Colonic mucosa (tissue), 4 donors: Measurements from ENCODE around the gene SMPD3. TPM values are rescaled to one million over a fixed set of nuclear protein-coding genes. Genes with fewer than 3 reads are reported as not detected.

Experiments
- DNase-seq: peaks from one replicate; pipeline ENCODE4 v3.0.0-alpha.2; 2020
- H3K27ac ChIP-seq: fragments of 200-600 bp; one replicate; pipeline ENCODE4 v1.8.0; 2021
- H3K27me3 ChIP-seq: fragments of 200-600 bp; one replicate; pipeline ENCODE4 v1.8.0; 2021
- H3K36me3 ChIP-seq: fragments of 200-600 bp; one replicate; pipeline ENCODE4 v1.8.0; 2021
- H3K4me1 ChIP-seq: fragments of 200-600 bp; one replicate; pipeline ENCODE4 v1.8.0; 2021; ENCODE audit warnings: mild to moderate bottlenecking
- H3K4me3 ChIP-seq: fragments of 200-600 bp; one replicate; pipeline ENCODE4 v1.8.0; 2021
- H3K9ac ChIP-seq, 2 donors: one replicate each; pipeline ENCODE4 v1.7.0; 2013; ENCODE audit warnings: control low read depth in 2 of 2, low read depth in 2 of 2, low read length in 2 of 2
- H3K9me3 ChIP-seq: fragments of 200-600 bp; one replicate; pipeline ENCODE4 v1.8.0; 2021
- intact Hi-C: fragments of 100-400 bp; cut with DNase I; formaldehyde crosslinking; loops from one replicate; pipeline ENCODE4 v1.14.1; 2022
- total RNA-seq, 2 donors: library from RNA; stranded (reverse); fragmentation: NEBNext Ultra II Directional in 1 of 2; extraction: Animal tissue kit (Norgen Biotek cat#: 25700) in 1 of 2; gene quantifications; one replicate each; pipeline ENCODE4 v1.2.1, GENCODE V29; 2021
- TF ChIP-seq, protein P1 (sequence below): fragments of 200-600 bp; IDR thresholded peaks from one replicate; pipeline ENCODE4 v1.8.0; 2022; ENCODE audit warnings: antibody characterized with exemption, mild to moderate bottlenecking
- donor health status: healthy.
- donor health status: DM: no; HTN: no; CAD: no.
- donor health status: DM: no; HTN: no; CAD: no.

SMPD3 gene
- total RNA-seq, 2 donors from 2014 or later, result 71.1 to 76.5 TPM

DNA sequence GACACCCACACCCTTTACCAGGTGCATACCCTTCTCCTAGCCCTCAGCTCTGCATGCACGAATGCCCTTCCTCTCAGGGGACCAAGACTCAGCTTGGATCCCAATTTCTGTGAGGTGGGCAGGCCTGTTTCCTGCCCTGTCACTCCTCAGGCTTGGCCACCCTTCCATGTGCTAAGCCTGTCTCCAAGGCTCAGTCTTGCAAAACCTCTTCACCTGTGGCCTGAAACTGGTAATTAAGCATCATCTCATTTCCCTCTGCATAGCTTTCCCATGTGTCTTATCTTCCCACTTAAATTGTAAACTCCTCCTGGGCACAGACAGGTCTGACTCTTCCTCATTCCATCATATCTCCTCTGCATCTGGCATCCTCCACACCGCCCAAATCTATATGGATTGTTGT is 31.0 kb upstream of the SMPD3 start:
- H3K27ac ChIP-seq, result no peak overlapping the region
- no peaks in the 10 kb centered on the region for H3K4me1 ChIP-seq
- no peaks in the 10 kb centered on the region for H3K36me3 ChIP-seq
- no peak overlapping the region for H3K9ac ChIP-seq
- no peaks in the 10 kb centered on the region for H3K27me3 ChIP-seq
- intact Hi-C loops, result no loop called here
- H3K4me3 ChIP-seq, result no peak overlapping the region
- H3K9me3 ChIP-seq, result no peaks in the 10 kb centered on the region
- DNase-seq, result no peak
- TF ChIP-seq, protein P1, sequence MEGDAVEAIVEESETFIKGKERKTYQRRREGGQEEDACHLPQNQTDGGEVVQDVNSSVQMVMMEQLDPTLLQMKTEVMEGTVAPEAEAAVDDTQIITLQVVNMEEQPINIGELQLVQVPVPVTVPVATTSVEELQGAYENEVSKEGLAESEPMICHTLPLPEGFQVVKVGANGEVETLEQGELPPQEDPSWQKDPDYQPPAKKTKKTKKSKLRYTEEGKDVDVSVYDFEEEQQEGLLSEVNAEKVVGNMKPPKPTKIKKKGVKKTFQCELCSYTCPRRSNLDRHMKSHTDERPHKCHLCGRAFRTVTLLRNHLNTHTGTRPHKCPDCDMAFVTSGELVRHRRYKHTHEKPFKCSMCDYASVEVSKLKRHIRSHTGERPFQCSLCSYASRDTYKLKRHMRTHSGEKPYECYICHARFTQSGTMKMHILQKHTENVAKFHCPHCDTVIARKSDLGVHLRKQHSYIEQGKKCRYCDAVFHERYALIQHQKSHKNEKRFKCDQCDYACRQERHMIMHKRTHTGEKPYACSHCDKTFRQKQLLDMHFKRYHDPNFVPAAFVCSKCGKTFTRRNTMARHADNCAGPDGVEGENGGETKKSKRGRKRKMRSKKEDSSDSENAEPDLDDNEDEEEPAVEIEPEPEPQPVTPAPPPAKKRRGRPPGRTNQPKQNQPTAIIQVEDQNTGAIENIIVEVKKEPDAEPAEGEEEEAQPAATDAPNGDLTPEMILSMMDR, result no peak

- TF ChIP-seq, protein P1, result no peak
- Histone ChIP-seq H3K9me3 (no peaks in the 10 kb centered on the region), H3K27ac (no peak overlapping the region), H3K9ac (no peak overlapping the region), H3K27me3 (no peaks in the 10 kb centered on the region), H3K4me3 (no peak overlapping the region), H3K36me3 (no peaks in the 10 kb centered on the region), H3K4me1 (no peaks in the 10 kb centered on the region)
- intact Hi-C loops, result no loop called here
- DNase-seq, result no peak
Measured at GRCh38 chr16:68478526-68479250, 30.4 kb upstream of the SMPD3 start.

DNA sequence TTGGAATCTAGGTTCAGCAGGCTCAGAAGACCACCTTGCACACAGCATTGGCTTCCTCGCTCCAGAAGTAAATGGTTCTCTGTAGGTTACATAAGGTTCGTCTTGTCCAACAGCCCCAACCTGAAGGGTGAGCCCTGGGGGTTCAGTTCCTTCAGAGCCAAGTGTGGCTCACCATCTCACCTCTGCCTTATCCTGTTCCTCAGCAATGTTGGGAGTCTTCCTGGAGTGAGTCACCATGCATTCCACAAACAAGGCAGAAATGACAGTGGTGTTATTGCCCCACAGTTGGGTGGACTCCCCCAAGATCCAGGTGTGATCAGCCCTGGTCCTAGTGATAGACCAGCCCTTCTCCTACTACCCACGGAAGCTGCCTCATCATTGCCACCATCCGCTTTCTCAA is 26.8 kb upstream of the SMPD3 start:
- intact Hi-C loops, result no loop called here
- no peak for DNase-seq
- H3K9ac ChIP-seq, result no peak overlapping the region
- H3K27me3 ChIP-seq, result no peaks in the 10 kb centered on the region
- no peak overlapping the region for H3K27ac ChIP-seq
- TF ChIP-seq, protein P1, result no peak
- H3K4me1 ChIP-seq, result peaks cover 7% of the 10 kb centered on the region
- no peak overlapping the region for H3K4me3 ChIP-seq
- no peaks in the 10 kb centered on the region for H3K36me3 ChIP-seq
- no peaks in the 10 kb centered on the region for H3K9me3 ChIP-seq

DNA sequence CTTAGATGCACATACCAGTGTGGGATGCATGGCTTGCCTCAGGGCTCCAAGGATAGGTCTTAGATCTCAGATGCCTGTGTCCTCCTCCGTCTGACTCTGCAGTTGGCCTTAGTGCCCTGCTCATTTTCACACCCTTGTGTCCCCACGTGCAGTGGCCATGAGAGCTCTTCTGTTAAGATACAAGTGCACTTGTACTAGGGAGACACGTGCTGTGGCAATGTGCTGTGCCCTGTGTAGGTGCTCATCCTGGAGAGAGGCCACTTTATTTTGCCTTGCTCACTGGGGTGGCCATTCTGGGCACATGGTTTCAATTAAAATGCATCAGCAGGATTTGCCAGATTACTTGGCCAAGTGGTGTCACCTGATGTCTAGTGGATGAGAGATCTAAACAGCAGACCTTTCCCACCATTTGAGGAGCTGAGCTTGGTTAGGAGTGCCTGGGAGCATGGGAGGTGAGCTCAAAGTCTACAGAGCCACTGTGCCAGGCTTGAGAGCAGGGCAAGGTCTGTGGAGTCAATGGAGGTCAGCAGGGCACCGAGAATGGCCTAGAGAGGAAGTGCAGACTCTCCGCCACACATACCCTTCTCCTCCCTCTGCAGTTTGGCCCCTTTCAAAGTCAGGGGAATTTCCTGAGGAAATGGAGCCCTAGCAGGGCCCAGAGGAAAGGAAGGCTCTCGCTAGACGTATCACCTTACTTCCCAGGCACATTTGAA is 25.2 kb upstream of the SMPD3 start:
- Histone ChIP-seq H3K27me3 (no peaks in the 10 kb centered on the region), H3K27ac (no peak overlapping the region), H3K9ac (no peak overlapping the region), H3K4me1 (peaks cover 7% of the 10 kb centered on the region), H3K36me3 (no peaks in the 10 kb centered on the region), H3K9me3 (no peaks in the 10 kb centered on the region), H3K4me3 (no peak overlapping the region)
- DNase-seq, result no peak
- intact Hi-C loops, result no loop called here
- TF ChIP-seq, protein P1, result no peak

DNA sequence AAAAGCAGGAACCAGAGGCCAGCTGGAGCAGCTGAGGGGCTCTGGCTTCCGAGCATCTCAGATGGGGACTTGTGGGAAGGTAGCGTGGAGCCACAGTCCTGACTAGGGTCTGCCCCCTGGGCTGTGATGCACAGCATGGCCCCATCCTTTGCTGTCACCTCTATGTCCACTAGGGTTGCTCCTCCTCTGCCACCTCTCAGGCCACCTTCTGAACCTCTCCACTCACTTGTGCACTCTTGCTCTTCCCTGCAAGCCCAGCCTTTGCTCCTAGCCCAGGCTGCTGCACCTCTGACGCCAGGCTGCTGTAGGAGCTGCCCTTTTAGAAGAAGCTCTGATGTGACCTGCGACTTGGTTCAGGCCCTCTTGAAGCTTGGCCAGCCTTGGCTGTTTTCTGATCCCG is 24.3 kb upstream of the SMPD3 start:
- Histone ChIP-seq H3K27me3 (no peaks in the 10 kb centered on the region), H3K36me3 (no peaks in the 10 kb centered on the region), H3K4me3 (no peak overlapping the region), H3K9me3 (no peaks in the 10 kb centered on the region), H3K9ac (no peak overlapping the region), H3K4me1 (peaks cover 7% of the 10 kb centered on the region), H3K27ac (no peak overlapping the region)
- intact Hi-C loops, result no loop called here
- no peak for DNase-seq
- TF ChIP-seq, protein P1, result no peak
